ENCODE results near the gene SCAMP5. TPM values are rescaled to one million over a fixed set of nuclear protein-coding genes. Genes with fewer than 3 reads are reported as not detected.

Gene SCAMP5
- total RNA-seq, 2 donors from 2014 or later = 4.0 to 7.5 TPM

GRCh38 chr15:75029378-75030022 is 34.1 kb downstream of the SCAMP5 start:
- H3K4me1 ChIP-seq = peaks cover 0 to 45% of the 10 kb centered on the region in 2 donors

GRCh38 chr15:75030023-75030413 is 34.7 kb downstream of the SCAMP5 start:
- peak; percentile 75 for DNase-seq (ENCODE audit: low spot score)
- H3K4me3 ChIP-seq = peak overlapping the region in 1 of 2 donors; percentile 32

More at GRCh38 chr15:75029378-75030022, 34.1 kb downstream of the SCAMP5 start:
- Histone ChIP-seq H3K36me3 (no peaks in the 10 kb centered on the region), H3K4me3 (peak overlapping the region in 1 of 2 donors; percentile 32), H3K27ac (peak overlapping the region; percentile 75 to 79), H3K27me3 (no peaks in the 10 kb centered on the region), H3K9me3 (no peaks in the 10 kb centered on the region)
- peak; percentile 98 for DNase-seq (ENCODE audit: low spot score)
- TF ChIP-seq CTCF (IDR thresholded peaks at IDR 0.05) = peak; percentile 83 to 95

GRCh38 chr15:75030424-75030823 is 35.1 kb downstream of the SCAMP5 start:
- Histone ChIP-seq H3K27me3 (no peaks in the 10 kb centered on the region), H3K4me3 (no peak overlapping the region), H3K27ac (peak overlapping the region; percentile 75 to 79), H3K36me3 (no peaks in the 10 kb centered on the region), H3K9me3 (no peaks in the 10 kb centered on the region), H3K4me1 (peaks cover 0 to 38% of the 10 kb centered on the region in 2 donors)
- TF ChIP-seq CTCF (IDR thresholded peaks at IDR 0.05) = no peak
- DNase-seq (ENCODE audit: low spot score) = no peak

More at GRCh38 chr15:75030023-75030413, 34.7 kb downstream of the SCAMP5 start:
- Histone ChIP-seq H3K27me3 (no peaks in the 10 kb centered on the region), H3K9me3 (no peaks in the 10 kb centered on the region), H3K36me3 (no peaks in the 10 kb centered on the region), H3K27ac (peak overlapping the region; percentile 75 to 79), H3K4me1 (peaks cover 0 to 40% of the 10 kb centered on the region in 2 donors)
- no peak for TF ChIP-seq CTCF (IDR thresholded peaks at IDR 0.05)

GRCh38 chr15:75031848-75032247 is 36.5 kb downstream of the SCAMP5 start:
- no peak for TF ChIP-seq CTCF (IDR thresholded peaks at IDR 0.05)
- H3K27ac ChIP-seq = peak overlapping the region in 1 of 2 donors; percentile 16
- H3K36me3 ChIP-seq = no peaks in the 10 kb centered on the region
- no peaks in the 10 kb centered on the region for H3K27me3 ChIP-seq
- H3K4me3 ChIP-seq = no peak overlapping the region
- no peaks in the 10 kb centered on the region for H3K9me3 ChIP-seq
- no peak for DNase-seq (ENCODE audit: low spot score)
- peaks cover 0 to 38% of the 10 kb centered on the region in 2 donors for H3K4me1 ChIP-seq

- no peaks in the 10 kb centered on the region for H3K9me3 ChIP-seq
- no peaks in the 10 kb centered on the region for H3K27me3 ChIP-seq
- H3K36me3 ChIP-seq = no peaks in the 10 kb centered on the region
- no peak for TF ChIP-seq CTCF (IDR thresholded peaks at IDR 0.05)
- DNase-seq (ENCODE audit: low spot score) = no peak
- H3K4me3 ChIP-seq = no peak overlapping the region
- peaks cover 0 to 38% of the 10 kb centered on the region in 2 donors for H3K4me1 ChIP-seq
- no peak overlapping the region for H3K27ac ChIP-seq
These were observed 37.0 kb downstream of the SCAMP5 start for GRCh38 chr15:75032395-75032794.

- Histone ChIP-seq H3K9me3 (no peaks in the 10 kb centered on the region), H3K27me3 (no peaks in the 10 kb centered on the region), H3K4me3 (no peak overlapping the region), H3K36me3 (no peaks in the 10 kb centered on the region), H3K27ac (no peak overlapping the region), H3K4me1 (peaks cover 0 to 35% of the 10 kb centered on the region in 2 donors)
- no peak for TF ChIP-seq CTCF (IDR thresholded peaks at IDR 0.05)
- no peak for DNase-seq (ENCODE audit: low spot score)
These were observed 38.4 kb downstream of the SCAMP5 start for GRCh38 chr15:75033809-75034208.

Data from right atrium auricular region (tissue), 2 donors.